ENCODE results near the gene SLC16A7.

DNA sequence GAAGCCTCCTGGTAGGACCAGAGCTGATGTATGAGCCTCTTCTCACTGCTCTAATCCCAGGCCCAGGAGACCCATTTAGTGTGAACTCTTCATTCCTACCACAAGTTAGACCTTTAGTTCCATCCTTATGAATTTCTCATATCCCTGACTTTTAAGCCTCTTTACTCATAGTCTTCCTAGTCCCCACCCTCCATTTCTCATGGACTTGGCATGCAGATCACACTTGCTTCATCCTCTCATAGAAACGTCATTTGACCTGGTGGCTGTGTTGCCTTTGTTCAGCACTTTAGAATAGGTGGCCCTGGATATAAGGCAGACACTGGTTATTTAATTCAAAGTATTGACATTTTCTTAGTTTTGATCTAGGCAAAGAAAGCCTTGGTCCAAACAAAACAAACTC, 99.5 kb downstream of the SLC16A7 start:
- TF ChIP-seq, protein P1, sequence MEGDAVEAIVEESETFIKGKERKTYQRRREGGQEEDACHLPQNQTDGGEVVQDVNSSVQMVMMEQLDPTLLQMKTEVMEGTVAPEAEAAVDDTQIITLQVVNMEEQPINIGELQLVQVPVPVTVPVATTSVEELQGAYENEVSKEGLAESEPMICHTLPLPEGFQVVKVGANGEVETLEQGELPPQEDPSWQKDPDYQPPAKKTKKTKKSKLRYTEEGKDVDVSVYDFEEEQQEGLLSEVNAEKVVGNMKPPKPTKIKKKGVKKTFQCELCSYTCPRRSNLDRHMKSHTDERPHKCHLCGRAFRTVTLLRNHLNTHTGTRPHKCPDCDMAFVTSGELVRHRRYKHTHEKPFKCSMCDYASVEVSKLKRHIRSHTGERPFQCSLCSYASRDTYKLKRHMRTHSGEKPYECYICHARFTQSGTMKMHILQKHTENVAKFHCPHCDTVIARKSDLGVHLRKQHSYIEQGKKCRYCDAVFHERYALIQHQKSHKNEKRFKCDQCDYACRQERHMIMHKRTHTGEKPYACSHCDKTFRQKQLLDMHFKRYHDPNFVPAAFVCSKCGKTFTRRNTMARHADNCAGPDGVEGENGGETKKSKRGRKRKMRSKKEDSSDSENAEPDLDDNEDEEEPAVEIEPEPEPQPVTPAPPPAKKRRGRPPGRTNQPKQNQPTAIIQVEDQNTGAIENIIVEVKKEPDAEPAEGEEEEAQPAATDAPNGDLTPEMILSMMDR (IDR thresholded peaks at IDR 0.05) = no peak
- no peak for TF ChIP-seq POLR2A (IDR thresholded peaks at IDR 0.05)

Measured in thyroid gland (tissue), 4 donors.